ENCODE results near the gene NRCAM.
A peak's percentile ranks its signal among the peaks of the same experiment; 100 is the strongest.
"Not testable (repeated sequence)": the region's sequence is repeated elsewhere in the genome, so short reads cannot be mapped to it uniquely, and the experiment has no call there.

Gene NRCAM

GRCh38 chr7:108455998-108456677 is at the start of gene NRCAM:
Gene NRCAM (minus strand): TSS chr7:108456436. CDS start chr7:108240064, 216,372 bp downstream.
- peak in 1 of 2 donors; percentile 32 for DNase-seq

- not testable (repeated sequence) for DNase-seq
These were observed 48.3 kb upstream of the NRCAM start for GRCh38 chr7:108504576-108504975.

- DNase-seq, result no peak
These were observed 47.1 kb upstream of the NRCAM start for GRCh38 chr7:108503112-108504026.

- DNase-seq, result no peak
These were observed 43.3 kb upstream of the NRCAM start for GRCh38 chr7:108499566-108499965.

- no peak for DNase-seq
These were observed 42.2 kb upstream of the NRCAM start for GRCh38 chr7:108498481-108498880.

- peak; percentile 47 to 62 for DNase-seq
These were observed 41.0 kb upstream of the NRCAM start for GRCh38 chr7:108497082-108497725.

- no peak for DNase-seq
These were observed 36.5 kb upstream of the NRCAM start for GRCh38 chr7:108492742-108493141.

- DNase-seq, result no peak
These were observed 32.7 kb upstream of the NRCAM start for GRCh38 chr7:108488768-108489538.

GRCh38 chr7:108487646-108488045 is 31.4 kb upstream of the NRCAM start:
- DNase-seq, result no peak

- DNase-seq, result no peak
These were observed 30.2 kb upstream of the NRCAM start for GRCh38 chr7:108486291-108486966.

GRCh38 chr7:108484137-108484536 is 27.9 kb upstream of the NRCAM start:
- no peak for DNase-seq

- no peak for DNase-seq
These were observed 24.1 kb upstream of the NRCAM start for GRCh38 chr7:108480311-108480710.

- DNase-seq, result no peak
These were observed 23.5 kb upstream of the NRCAM start for GRCh38 chr7:108479751-108480150.

GRCh38 chr7:108479118-108479517 is 22.9 kb upstream of the NRCAM start:
- DNase-seq, result no peak

GRCh38 chr7:108468246-108468645 is 12.0 kb upstream of the NRCAM start:
- DNase-seq, result no peak

- DNase-seq, result no peak
These were observed 11.2 kb upstream of the NRCAM start for GRCh38 chr7:108467391-108467790.

- DNase-seq, result not testable (repeated sequence)
These were observed 10.1 kb upstream of the NRCAM start for GRCh38 chr7:108466322-108466721.

GRCh38 chr7:108464743-108465142 is 8.5 kb upstream of the NRCAM start:
- no peak for DNase-seq

GRCh38 chr7:108463613-108464012 is 7.4 kb upstream of the NRCAM start:
- DNase-seq, result peak; percentile 23 to 45

- no peak for DNase-seq
These were observed 5.6 kb upstream of the NRCAM start for GRCh38 chr7:108461840-108462239.

- no peak for DNase-seq
These were observed 4.7 kb upstream of the NRCAM start for GRCh38 chr7:108460964-108461363.

- DNase-seq, result no peak
These were observed 3.8 kb upstream of the NRCAM start for GRCh38 chr7:108459922-108460551.
